Measurements from ENCODE around the gene MED13. TPM values are rescaled to one million over a fixed set of nuclear protein-coding genes. Genes with fewer than 3 reads are reported as not detected.

MED13 gene
- polyA plus RNA-seq, 3 donors, result 2.1 to 32.0 (median 5.0) TPM

DNA sequence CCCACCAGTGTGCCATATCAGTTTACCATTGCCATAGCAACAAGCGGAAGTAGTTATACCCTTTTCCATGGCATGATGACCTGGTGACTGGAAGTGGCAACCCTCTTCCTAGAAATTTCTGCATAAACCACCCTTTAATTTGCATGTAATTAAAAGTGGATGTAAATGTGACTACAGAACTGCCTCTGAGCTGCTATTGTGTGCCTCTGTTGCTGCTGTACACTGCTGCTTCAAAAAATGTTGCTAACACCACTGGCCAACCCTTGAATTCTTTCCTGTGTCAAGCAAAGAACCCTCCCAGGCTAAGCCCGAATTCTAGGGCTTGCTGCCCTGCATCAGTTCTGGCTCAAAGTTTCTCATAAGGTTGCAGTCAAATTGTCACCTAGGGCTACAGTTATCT, 12.9 kb upstream of the MED13 start:
- Histone ChIP-seq H3K36me3 (replicated peaks in 1 of 2; ENCODE audit: control insufficient read depth in 1 of 2, insufficient read depth in 2 of 2, low read length in 2 of 2) (no peaks in the 10 kb centered on the region), H4K20me1 (ENCODE audit: insufficient read depth, low read length) (no peaks in the 10 kb centered on the region), H3K4me2 (replicated peaks; ENCODE audit: extremely low read depth, low read length, poor library complexity, severe bottlenecking) (no peak overlapping the region), H3K27me3 (ENCODE audit: control insufficient read depth in 2 of 2, insufficient read depth in 2 of 2, low read length in 2 of 2) (no peaks in the 10 kb centered on the region), H3K4me3 (replicated peaks in 1 of 3; ENCODE audit: low read depth in 2 of 3, low read length in 3 of 3) (no peak overlapping the region), H3K9me3 (replicated peaks in 1 of 2; ENCODE audit: control insufficient read depth in 1 of 2, insufficient read depth in 1 of 2, low read length in 2 of 2) (no peaks in the 10 kb centered on the region), H3K27ac (ENCODE audit: low read depth in 1 of 2, low read length in 2 of 2) (no peak overlapping the region), H2AFZ (ENCODE audit: insufficient read depth, low read depth, low read length, poor library complexity, severe bottlenecking) (no peak overlapping the region), H3K4me1 (ENCODE audit: control insufficient read depth in 1 of 2, insufficient read depth in 2 of 2, low read length in 2 of 2) (no peaks in the 10 kb centered on the region), H3K9ac (ENCODE audit: insufficient read depth, low read length, poor library complexity, severe bottlenecking) (no peak overlapping the region), H3K79me2 (ENCODE audit: insufficient read depth, low read length) (no peaks in the 10 kb centered on the region)
- peaks cover 0 to 4% (median 0%) of the 10 kb centered on the region in 7 donors for H3K9me3 Mint-ChIP-seq
- no peak for DNase-seq
- H3K4me1 Mint-ChIP-seq, result no peaks in the 10 kb centered on the region
- intact Hi-C loops (cut with micrococcal nuclease), result no loop called here
- WGBS (ENCODE audit: insufficient coverage), result 88% methylated on average over 1 of the region's 2 CpGs
- H3K27ac Mint-ChIP-seq, result no peak overlapping the region
- H3K27me3 Mint-ChIP-seq (ENCODE audit: low read depth in 3 of 3), result peaks cover 6 to 15% (median 14%) of the 10 kb centered on the region in 3 donors
- H3K4me3 Mint-ChIP-seq, result no peak overlapping the region
- no peaks in the 10 kb centered on the region for H3K36me3 Mint-ChIP-seq
- TF ChIP-seq, protein P1, sequence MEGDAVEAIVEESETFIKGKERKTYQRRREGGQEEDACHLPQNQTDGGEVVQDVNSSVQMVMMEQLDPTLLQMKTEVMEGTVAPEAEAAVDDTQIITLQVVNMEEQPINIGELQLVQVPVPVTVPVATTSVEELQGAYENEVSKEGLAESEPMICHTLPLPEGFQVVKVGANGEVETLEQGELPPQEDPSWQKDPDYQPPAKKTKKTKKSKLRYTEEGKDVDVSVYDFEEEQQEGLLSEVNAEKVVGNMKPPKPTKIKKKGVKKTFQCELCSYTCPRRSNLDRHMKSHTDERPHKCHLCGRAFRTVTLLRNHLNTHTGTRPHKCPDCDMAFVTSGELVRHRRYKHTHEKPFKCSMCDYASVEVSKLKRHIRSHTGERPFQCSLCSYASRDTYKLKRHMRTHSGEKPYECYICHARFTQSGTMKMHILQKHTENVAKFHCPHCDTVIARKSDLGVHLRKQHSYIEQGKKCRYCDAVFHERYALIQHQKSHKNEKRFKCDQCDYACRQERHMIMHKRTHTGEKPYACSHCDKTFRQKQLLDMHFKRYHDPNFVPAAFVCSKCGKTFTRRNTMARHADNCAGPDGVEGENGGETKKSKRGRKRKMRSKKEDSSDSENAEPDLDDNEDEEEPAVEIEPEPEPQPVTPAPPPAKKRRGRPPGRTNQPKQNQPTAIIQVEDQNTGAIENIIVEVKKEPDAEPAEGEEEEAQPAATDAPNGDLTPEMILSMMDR (IDR thresholded peaks at IDR 0.05), result no peak

DNA sequence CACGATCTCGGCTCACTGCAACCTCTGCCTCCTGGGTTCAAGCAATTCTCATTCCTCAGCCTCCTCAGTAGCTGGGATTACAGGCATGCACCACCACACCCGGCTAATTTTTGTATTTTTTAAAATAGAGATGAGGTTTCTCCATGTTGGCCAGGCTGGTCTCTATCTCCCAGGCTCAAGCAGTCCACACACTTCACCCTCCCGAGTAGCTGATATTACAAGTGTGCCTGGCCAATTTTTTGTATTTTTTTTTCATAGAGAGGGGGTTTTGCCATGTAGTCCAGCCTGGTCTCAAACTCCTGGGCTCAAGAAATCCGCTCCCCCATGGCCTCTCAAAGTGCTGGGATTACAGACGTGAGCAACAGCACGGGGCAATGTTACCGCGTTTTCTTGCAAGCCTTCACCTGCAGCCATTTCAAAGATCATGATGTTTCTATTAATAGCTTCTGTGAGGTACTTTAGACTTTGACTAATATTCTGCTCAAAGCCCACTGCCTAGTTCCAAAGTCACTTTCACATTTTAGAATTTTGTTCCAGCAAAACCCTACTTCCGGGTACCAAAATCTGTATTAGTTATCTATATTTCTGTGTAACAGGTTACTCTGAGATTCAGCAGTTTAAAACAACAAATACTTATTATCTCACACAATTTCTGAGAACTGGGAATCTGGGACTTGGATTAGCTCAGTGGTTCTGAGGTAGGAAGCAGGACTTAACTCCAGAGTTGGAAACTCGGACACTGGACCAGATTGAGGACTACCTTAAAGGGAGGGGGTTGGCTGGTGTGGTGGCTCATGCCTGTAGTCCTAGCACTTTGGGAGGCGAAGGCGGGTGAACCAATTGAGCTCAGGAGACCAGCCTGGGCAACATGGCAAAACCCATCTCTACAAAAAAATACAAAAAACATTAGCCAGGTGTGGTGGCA, 12.0 kb upstream of the MED13 start:
- Mint-ChIP-seq H3K27me3 (ENCODE audit: low read depth in 3 of 3) (peaks cover 7 to 15% (median 14%) of the 10 kb centered on the region in 3 donors), H3K27ac (no peak overlapping the region), H3K4me1 (no peaks in the 10 kb centered on the region), H3K4me3 (no peak overlapping the region), H3K9me3 (peaks cover 0 to 4% (median 0%) of the 10 kb centered on the region in 7 donors), H3K36me3 (no peaks in the 10 kb centered on the region)
- H3K4me1 ChIP-seq (ENCODE audit: control insufficient read depth in 1 of 2, insufficient read depth in 2 of 2, low read length in 2 of 2), result no peaks in the 10 kb centered on the region
- WGBS (ENCODE audit: insufficient coverage), result 100% methylated on average over 5 of the region's 13 CpGs
- H3K4me2 ChIP-seq (replicated peaks; ENCODE audit: extremely low read depth, low read length, poor library complexity, severe bottlenecking), result no peak overlapping the region
- no peaks in the 10 kb centered on the region for H3K9me3 ChIP-seq (replicated peaks in 1 of 2; ENCODE audit: control insufficient read depth in 1 of 2, insufficient read depth in 1 of 2, low read length in 2 of 2)
- intact Hi-C loops (cut with micrococcal nuclease), result no loop called here
- H3K9ac ChIP-seq (ENCODE audit: insufficient read depth, low read length, poor library complexity, severe bottlenecking), result no peak overlapping the region
- no peaks in the 10 kb centered on the region for H3K36me3 ChIP-seq (replicated peaks in 1 of 2; ENCODE audit: control insufficient read depth in 1 of 2, insufficient read depth in 2 of 2, low read length in 2 of 2)
- no peak overlapping the region for H2AFZ ChIP-seq (ENCODE audit: insufficient read depth, low read depth, low read length, poor library complexity, severe bottlenecking)
- DNase-seq, result no peak
- H3K27ac ChIP-seq (ENCODE audit: low read depth in 1 of 2, low read length in 2 of 2), result no peak overlapping the region
- TF ChIP-seq, protein P1 (IDR thresholded peaks at IDR 0.05), result no peak
- H4K20me1 ChIP-seq (ENCODE audit: insufficient read depth, low read length), result no peaks in the 10 kb centered on the region
- no peaks in the 10 kb centered on the region for H3K27me3 ChIP-seq (ENCODE audit: control insufficient read depth in 2 of 2, insufficient read depth in 2 of 2, low read length in 2 of 2)
- no peak overlapping the region for H3K4me3 ChIP-seq (replicated peaks in 1 of 3; ENCODE audit: low read depth in 2 of 3, low read length in 3 of 3)
- H3K79me2 ChIP-seq (ENCODE audit: insufficient read depth, low read length), result no peaks in the 10 kb centered on the region

Measured in CD14-positive monocyte (primary cell).